ENCODE data around the gene HNRNPA0. TPM values are rescaled to one million over a fixed set of nuclear protein-coding genes. Genes with fewer than 3 reads are reported as not detected.

The HNRNPA0 gene
- total RNA-seq, 4 donors from 2014 or later = 8.8 to 12.8 (median 10.4) TPM

- TF ChIP-seq CTCF (IDR thresholded peaks at IDR 0.05; ENCODE audit: low read depth) = no peak
Observed at GRCh38 chr5:137760294-137760693, 6.1 kb upstream of the HNRNPA0 start.

- TF ChIP-seq CTCF (IDR thresholded peaks at IDR 0.05; ENCODE audit: low read depth) = no peak
Observed at GRCh38 chr5:137758715-137759306, 4.6 kb upstream of the HNRNPA0 start.

- no peak for TF ChIP-seq CTCF (IDR thresholded peaks at IDR 0.05; ENCODE audit: low read depth)
Observed at GRCh38 chr5:137758121-137758520, 4.0 kb upstream of the HNRNPA0 start.

- TF ChIP-seq CTCF (IDR thresholded peaks at IDR 0.05; ENCODE audit: low read depth) = no peak
Observed at GRCh38 chr5:137757634-137758033, 3.5 kb upstream of the HNRNPA0 start.

- no peak for TF ChIP-seq CTCF (IDR thresholded peaks at IDR 0.05; ENCODE audit: low read depth)
Observed at GRCh38 chr5:137754961-137755762, 999 bp upstream of the HNRNPA0 start.

GRCh38 chr5:137753691-137754187 is 424 bp downstream of the HNRNPA0 start:
- no peak for TF ChIP-seq CTCF (IDR thresholded peaks at IDR 0.05; ENCODE audit: low read depth)

GRCh38 chr5:137752905-137753690 is 1.1 kb downstream of the HNRNPA0 start:
- no peak for TF ChIP-seq CTCF (IDR thresholded peaks at IDR 0.05; ENCODE audit: low read depth)
